Loucy (cell line): Measurements from ENCODE around the gene AP1M2.

Source experiments
- CTCF ChIP-seq: fragments of 200-600 bp; sonication (generic); conservative IDR thresholded peaks from 2 replicates; pipeline ENCODE4 v1.5.1; 2014; ENCODE audit warnings: mild to moderate bottlenecking, antibody characterized with exemption, low read length
- EZH2phosphoT487 ChIP-seq: fragments of 200-600 bp; IDR thresholded peaks from 2 replicates; pipeline ENCODE4 v1.6.1; 2018; ENCODE audit warnings: antibody characterized with exemption, mild to moderate bottlenecking, moderate library complexity, borderline replicate concordance

- TF ChIP-seq CTCF (no peak), EZH2phosphoT487 (no peak)
Observed at GRCh38 chr19:10566658-10567410, 20.3 kb downstream of the AP1M2 start.
